ENCODE measurements around the gene NXF2. TPM values are rescaled to one million over a fixed set of nuclear protein-coding genes. Genes with fewer than 3 reads are reported as not detected.
"Not testable (repeated sequence)": the region's sequence is repeated elsewhere in the genome, so short reads cannot be mapped to it uniquely, and the experiment has no call there.

Gene NXF2
- polyA plus RNA-seq (ENCODE audit: insufficient read length in 4 of 4) = under 1 TPM in 3 of 4 donors, not detected in 1; 0.21 to 0.61 (median 0.30) TPM

GRCh38 chrX:102246893-102247292 is at the start of gene NXF2:
Gene NXF2, plus strand, starts transcription at chrX:102247167. Its CDS starts 59,912 bp downstream, at chrX:102307079.
- DNase-seq (ENCODE audit: low read depth in 4 of 4, low spot score in 3 of 4) = not testable (repeated sequence)

GRCh38 chrX:102207940-102208339 is 39.0 kb upstream of the NXF2 start:
- not testable (repeated sequence) for DNase-seq (ENCODE audit: low read depth in 4 of 4, low spot score in 3 of 4)

GRCh38 chrX:102214986-102215385 is 32.0 kb upstream of the NXF2 start, which contains the start of gene TCP11X1:
Gene TCP11X1, plus strand, starts transcription at chrX:102215301.
- DNase-seq (ENCODE audit: low read depth in 4 of 4, low spot score in 3 of 4) = not testable (repeated sequence)

GRCh38 chrX:102216497-102216896 is 30.5 kb upstream of the NXF2 start:
- DNase-seq (ENCODE audit: low read depth in 4 of 4, low spot score in 3 of 4) = not testable (repeated sequence)

GRCh38 chrX:102235678-102236077 is 11.3 kb upstream of the NXF2 start:
- DNase-seq (ENCODE audit: low read depth in 4 of 4, low spot score in 3 of 4) = not testable (repeated sequence)

- DNase-seq (ENCODE audit: low read depth in 4 of 4, low spot score in 3 of 4) = not testable (repeated sequence)
Observed at GRCh38 chrX:102240265-102240664, 6.7 kb upstream of the NXF2 start.

- not testable (repeated sequence) for DNase-seq (ENCODE audit: low read depth in 4 of 4, low spot score in 3 of 4)
Observed at GRCh38 chrX:102272231-102272630, 25.3 kb downstream of the NXF2 start.

GRCh38 chrX:102338162-102338561 is 91.2 kb downstream of the NXF2 start:
- DNase-seq (ENCODE audit: low read depth in 4 of 4, low spot score in 3 of 4) = no peak

GRCh38 chrX:102339312-102340298 is 92.6 kb downstream of the NXF2 start:
- DNase-seq (ENCODE audit: low read depth in 4 of 4, low spot score in 3 of 4) = no peak

GRCh38 chrX:102341867-102342266 is 94.9 kb downstream of the NXF2 start:
- DNase-seq (ENCODE audit: low read depth in 4 of 4, low spot score in 3 of 4) = no peak

GRCh38 chrX:102345916-102346315 is 98.9 kb downstream of the NXF2 start:
- peak; percentile 5 to 16 (median 8) for DNase-seq (ENCODE audit: low read depth in 4 of 4, low spot score in 3 of 4)

Other genes with a start within 250 kb of the NXF2 start
- gene TCEAL2, start 121.5 kb upstream of the NXF2 start, polyA plus RNA-seq (ENCODE audit: insufficient read length in 4 of 4) = 10 to 100 TPM; 14.9 to 24.7 (median 23.5) TPM
- gene TCEAL6, start 104.7 kb upstream of the NXF2 start, polyA plus RNA-seq (ENCODE audit: insufficient read length in 4 of 4) = under 1 TPM; 0.17 to 0.49 (median 0.30) TPM
- 10 to 100 TPM in 2 of 4 donors, 1 to 10 TPM in 2; 9.2 to 16.1 (median 11.3) TPM for gene BEX5, start 91.2 kb upstream of the NXF2 start, polyA plus RNA-seq (ENCODE audit: insufficient read length in 4 of 4)
- under 1 TPM in 2 of 4 donors, not detected in 2; 0.30 to 0.36 TPM for gene TCP11X1, start 31.9 kb upstream of the NXF2 start, polyA plus RNA-seq (ENCODE audit: insufficient read length in 4 of 4)
- gene NXF2B, start 192.8 kb downstream of the NXF2 start, polyA plus RNA-seq (ENCODE audit: insufficient read length in 4 of 4) = 1 to 10 TPM in 2 of 4 donors, under 1 TPM in 2; 0.30 to 1.9 (median 0.92) TPM
- 1 to 10 TPM in 2 of 4 donors, under 1 TPM in 2; 0.58 to 1.2 (median 0.89) TPM for gene TCP11X2, start 224.6 kb downstream of the NXF2 start, polyA plus RNA-seq (ENCODE audit: insufficient read length in 4 of 4)

Measured in right renal pelvis (tissue), 4 donors.